Muscle layer of duodenum (tissue), 2 donors: ENCODE data around the gene FMN2.
A peak's percentile ranks its signal among the peaks of the same experiment; 100 is the strongest.

Experiments
- H3K27ac ChIP-seq: one replicate; pipeline ENCODE4 v1.7.0; 2013; ENCODE audit warnings: mild to moderate bottlenecking, low read length
- H3K27me3 ChIP-seq: one replicate; pipeline ENCODE4 v1.7.0; 2013; ENCODE audit warnings: low read depth, mild to moderate bottlenecking, control low read depth, low read length
- H3K36me3 ChIP-seq, 2 donors: one replicate each; pipeline ENCODE4 v1.7.0; 2013; ENCODE audit warnings: low read length in 2 of 2, control low read depth in 1 of 2, mild to moderate bottlenecking in 1 of 2; ENCODE audit not compliant: insufficient read depth in 2 of 2, control insufficient read depth in 1 of 2
- H3K4me1 ChIP-seq, 2 donors: one replicate each; pipeline ENCODE4 v1.7.0; 2013; ENCODE audit warnings: low read length in 2 of 2, mild to moderate bottlenecking in 2 of 2, control low read depth in 1 of 2, moderate library complexity in 1 of 2; ENCODE audit not compliant: insufficient read depth in 2 of 2, control insufficient read depth in 1 of 2
- H3K4me3 ChIP-seq, 2 donors: one replicate each; pipeline ENCODE4 v1.7.0; 2013; ENCODE audit warnings: low read length in 2 of 2, low read depth in 1 of 2, mild to moderate bottlenecking in 1 of 2
- H3K9me3 ChIP-seq, 2 donors: one replicate each; pipeline ENCODE4 v1.7.0; 2013; ENCODE audit warnings: low read length in 2 of 2, control low read depth in 1 of 2, mild to moderate bottlenecking in 1 of 2; ENCODE audit not compliant: control insufficient read depth in 1 of 2
- donor health status: healthy.

Gene FMN2

DNA sequence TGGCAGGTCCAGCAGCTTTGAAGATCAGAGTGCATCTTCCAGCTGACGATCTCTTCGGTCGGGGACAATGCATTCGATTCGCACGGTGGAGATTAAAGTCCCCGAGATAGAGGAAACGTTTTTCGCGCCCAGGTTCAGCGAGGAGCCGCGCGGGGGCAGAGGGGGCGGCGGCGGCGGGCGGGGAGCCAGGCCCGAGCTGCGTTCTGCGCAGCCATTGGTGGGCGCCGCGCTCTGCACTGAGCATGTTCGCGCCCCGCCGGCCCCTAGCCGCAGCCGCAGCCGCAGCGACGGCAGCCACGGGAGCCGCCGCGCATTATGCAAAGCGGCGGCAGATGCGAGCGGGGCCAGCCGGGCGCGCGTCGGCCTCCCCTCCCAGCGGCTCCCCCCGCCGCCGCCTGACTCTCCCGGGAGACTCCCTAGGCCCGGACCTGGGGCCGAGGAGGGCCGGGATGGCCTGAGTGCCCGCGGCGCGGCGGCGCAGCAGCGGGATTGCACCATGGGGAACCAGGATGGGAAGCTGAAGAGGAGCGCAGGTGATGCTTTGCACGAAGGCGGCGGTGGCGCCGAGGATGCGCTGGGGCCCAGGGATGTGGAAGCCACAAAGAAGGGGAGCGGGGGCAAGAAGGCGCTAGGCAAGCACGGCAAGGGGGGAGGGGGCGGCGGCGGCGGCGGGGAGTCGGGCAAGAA is at the start of gene FMN2:
FMN2 (plus strand) TSS at position 270 of the 687 bp plus-strand sequence; CDS start at position 497, 227 bp downstream.
- Histone ChIP-seq H3K4me1 (peaks cover 0 to 21% of the 10 kb centered on the region in 2 donors), H3K9me3 (no peaks in the 10 kb centered on the region), H3K36me3 (no peaks in the 10 kb centered on the region), H3K27me3 (no peaks in the 10 kb centered on the region), H3K27ac (no peak within 1 kb of the TSS), H3K4me3 (peak within 1 kb of the TSS; percentile 44 to 84)

GRCh38 chr1:240044620-240045019 is 47.1 kb upstream of the FMN2 start:
- no peaks in the 10 kb centered on the region for H3K36me3 ChIP-seq
- H3K4me1 ChIP-seq, result no peaks in the 10 kb centered on the region
- no peak overlapping the region for H3K4me3 ChIP-seq

GRCh38 chr1:240046000-240046399 is 45.7 kb upstream of the FMN2 start:
- Histone ChIP-seq H3K27ac (no peak overlapping the region), H3K27me3 (no peaks in the 10 kb centered on the region), H3K4me1 (no peaks in the 10 kb centered on the region)

More at GRCh38 chr1:240044620-240045019, 47.1 kb upstream of the FMN2 start:
- H3K27ac ChIP-seq, result no peak overlapping the region
- H3K9me3 ChIP-seq, result no peaks in the 10 kb centered on the region
- no peaks in the 10 kb centered on the region for H3K27me3 ChIP-seq

DNA sequence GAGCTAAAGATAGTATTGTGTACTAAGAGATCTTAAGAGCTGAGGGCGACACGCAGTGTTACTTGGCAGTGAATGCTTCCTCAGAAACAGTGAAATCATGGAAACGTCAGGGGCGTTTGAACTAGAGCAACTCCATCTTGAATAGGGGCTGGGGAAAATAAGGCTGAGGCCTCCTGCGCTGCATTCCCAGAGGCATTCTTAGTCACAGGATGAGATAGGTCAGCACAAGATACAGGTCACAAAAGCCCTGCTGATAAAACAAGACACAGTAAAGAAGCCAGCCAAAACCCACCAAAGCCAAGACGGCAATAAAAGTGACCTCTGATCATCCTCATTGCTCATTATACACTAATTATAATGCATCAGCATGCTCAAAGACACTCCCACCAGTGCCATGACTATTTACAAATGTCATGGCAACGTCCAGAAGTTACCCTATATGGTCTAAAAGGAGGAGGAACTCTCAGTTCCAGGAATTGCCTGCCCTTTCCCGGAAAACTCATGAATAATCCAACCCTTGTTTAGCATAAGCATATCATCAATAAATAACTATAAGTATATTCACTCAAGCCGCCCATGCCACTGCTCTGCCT is 37.5 kb upstream of the FMN2 start:
- no peaks in the 10 kb centered on the region for H3K27me3 ChIP-seq
- H3K4me1 ChIP-seq, result no peaks in the 10 kb centered on the region
- no peaks in the 10 kb centered on the region for H3K9me3 ChIP-seq
- H3K36me3 ChIP-seq, result no peaks in the 10 kb centered on the region
- H3K27ac ChIP-seq, result no peak overlapping the region
- H3K4me3 ChIP-seq, result no peak overlapping the region

More at GRCh38 chr1:240046000-240046399, 45.7 kb upstream of the FMN2 start:
- H3K36me3 ChIP-seq, result no peaks in the 10 kb centered on the region
- no peak overlapping the region for H3K4me3 ChIP-seq
- no peaks in the 10 kb centered on the region for H3K9me3 ChIP-seq

GRCh38 chr1:240055936-240056335 is 35.7 kb upstream of the FMN2 start:
- H3K4me1 ChIP-seq, result no peaks in the 10 kb centered on the region
- H3K27me3 ChIP-seq, result no peaks in the 10 kb centered on the region
- no peaks in the 10 kb centered on the region for H3K9me3 ChIP-seq
- H3K4me3 ChIP-seq, result no peak overlapping the region
- no peaks in the 10 kb centered on the region for H3K36me3 ChIP-seq
- H3K27ac ChIP-seq, result no peak overlapping the region

GRCh38 chr1:240056350-240056749 is 35.3 kb upstream of the FMN2 start:
- H3K9me3 ChIP-seq, result no peaks in the 10 kb centered on the region

GRCh38 chr1:240058049-240058448 is 33.6 kb upstream of the FMN2 start:
- no peaks in the 10 kb centered on the region for H3K4me1 ChIP-seq
- H3K27ac ChIP-seq, result no peak overlapping the region
- H3K9me3 ChIP-seq, result no peaks in the 10 kb centered on the region
- no peaks in the 10 kb centered on the region for H3K27me3 ChIP-seq
- H3K4me3 ChIP-seq, result no peak overlapping the region
- no peaks in the 10 kb centered on the region for H3K36me3 ChIP-seq

More at GRCh38 chr1:240056350-240056749, 35.3 kb upstream of the FMN2 start:
- H3K4me1 ChIP-seq, result no peaks in the 10 kb centered on the region
- no peak overlapping the region for H3K4me3 ChIP-seq
- H3K36me3 ChIP-seq, result no peaks in the 10 kb centered on the region
- H3K27ac ChIP-seq, result no peak overlapping the region
- H3K27me3 ChIP-seq, result no peaks in the 10 kb centered on the region

- no peak overlapping the region for H3K4me3 ChIP-seq
- H3K36me3 ChIP-seq, result no peaks in the 10 kb centered on the region
- no peaks in the 10 kb centered on the region for H3K9me3 ChIP-seq
- no peaks in the 10 kb centered on the region for H3K27me3 ChIP-seq
- H3K27ac ChIP-seq, result no peak overlapping the region
- H3K4me1 ChIP-seq, result no peaks in the 10 kb centered on the region
Measured at GRCh38 chr1:240068961-240069360, 22.7 kb upstream of the FMN2 start.

DNA sequence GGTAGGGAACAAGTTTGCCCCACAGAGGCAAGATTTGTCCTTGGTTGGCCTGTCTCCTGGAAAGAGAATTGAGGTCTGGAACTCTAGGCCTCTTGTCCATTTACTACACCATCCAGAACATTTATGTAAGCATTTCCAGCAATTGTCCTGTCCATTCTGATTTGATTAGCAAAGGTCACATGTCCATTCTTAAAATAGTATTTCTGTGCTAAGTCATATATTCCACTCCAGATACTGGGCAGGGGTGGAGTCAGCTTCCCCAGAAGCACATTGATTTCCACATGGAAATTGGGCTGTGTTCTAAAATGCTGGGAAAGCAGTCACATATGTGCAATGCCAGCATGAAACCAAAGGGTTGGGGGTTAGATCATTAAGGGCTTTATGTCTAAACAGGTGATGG is 21.5 kb upstream of the FMN2 start:
- Histone ChIP-seq H3K27ac (no peak overlapping the region), H3K9me3 (no peaks in the 10 kb centered on the region), H3K4me1 (no peaks in the 10 kb centered on the region), H3K4me3 (no peak overlapping the region), H3K36me3 (no peaks in the 10 kb centered on the region), H3K27me3 (no peaks in the 10 kb centered on the region)

DNA sequence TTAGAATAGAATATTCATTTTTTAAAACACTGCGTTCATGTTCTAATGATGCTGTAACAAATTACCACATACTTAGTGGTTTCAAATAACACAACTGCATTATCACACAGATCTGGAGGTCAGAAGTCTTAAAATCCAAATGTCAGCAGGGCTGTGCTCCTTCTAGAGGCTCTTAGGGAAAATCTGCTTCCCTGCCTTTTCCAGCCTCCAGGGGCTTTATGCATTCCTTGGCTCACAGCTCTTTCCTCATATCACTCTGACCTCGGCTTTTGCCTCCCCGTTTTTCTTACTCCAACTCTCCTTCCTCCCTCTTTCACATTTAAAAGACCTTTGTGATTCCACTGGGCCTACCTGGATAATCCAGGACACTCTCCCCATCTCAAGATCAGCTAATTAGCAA is 18.6 kb upstream of the FMN2 start:
- no peak overlapping the region for H3K4me3 ChIP-seq
- H3K36me3 ChIP-seq, result no peaks in the 10 kb centered on the region
- H3K27ac ChIP-seq, result no peak overlapping the region
- no peaks in the 10 kb centered on the region for H3K27me3 ChIP-seq
- no peaks in the 10 kb centered on the region for H3K4me1 ChIP-seq
- H3K9me3 ChIP-seq, result no peaks in the 10 kb centered on the region

GRCh38 chr1:240074422-240074821 is 17.3 kb upstream of the FMN2 start:
- Histone ChIP-seq H3K4me1 (no peaks in the 10 kb centered on the region), H3K27ac (no peak overlapping the region), H3K36me3 (no peaks in the 10 kb centered on the region), H3K27me3 (no peaks in the 10 kb centered on the region), H3K4me3 (no peak overlapping the region), H3K9me3 (no peaks in the 10 kb centered on the region)

GRCh38 chr1:240074908-240075307 is 16.8 kb upstream of the FMN2 start:
- Histone ChIP-seq H3K4me1 (no peaks in the 10 kb centered on the region), H3K4me3 (no peak overlapping the region), H3K27ac (no peak overlapping the region), H3K27me3 (no peaks in the 10 kb centered on the region), H3K9me3 (no peaks in the 10 kb centered on the region), H3K36me3 (no peaks in the 10 kb centered on the region)
